Measurements from ENCODE around the gene TMPO. TPM values are rescaled to one million over a fixed set of nuclear protein-coding genes. Genes with fewer than 3 reads are reported as not detected.
"Not testable (repeated sequence)": the region's sequence is repeated elsewhere in the genome, so short reads cannot be mapped to it uniquely, and the experiment has no call there.

The TMPO gene
- total RNA-seq, 1 donor from 2014 or later: 171 TPM

GRCh38 chr12:98561846-98562245, 46.5 kb downstream of the TMPO start:
- no peak for TF ChIP-seq CTCF (conservative IDR thresholded peaks at IDR 0.05; ENCODE audit: low read depth, low read length)
- no peak overlapping the region for H3K4me3 ChIP-seq (ENCODE audit: low read depth, low read length)
- no peak for DNase-seq (ENCODE audit: low read depth)

- peak; percentile 46 for TF ChIP-seq CTCF (conservative IDR thresholded peaks at IDR 0.05; ENCODE audit: low read depth, low read length)
- no peak overlapping the region for H3K4me3 ChIP-seq (ENCODE audit: low read depth, low read length)
- no peak for DNase-seq (ENCODE audit: low read depth)
Measured at GRCh38 chr12:98572010-98572409, 56.6 kb downstream of the TMPO start.

- no peak overlapping the region for H3K4me3 ChIP-seq (ENCODE audit: low read depth, low read length)
- TF ChIP-seq CTCF (conservative IDR thresholded peaks at IDR 0.05; ENCODE audit: low read depth, low read length): no peak
- peak; percentile 59 for DNase-seq (ENCODE audit: low read depth)
Measured at GRCh38 chr12:98574110-98574509, 58.7 kb downstream of the TMPO start.

GRCh38 chr12:98575013-98575412, 59.6 kb downstream of the TMPO start:
- no peak for DNase-seq (ENCODE audit: low read depth)
- no peak for TF ChIP-seq CTCF (conservative IDR thresholded peaks at IDR 0.05; ENCODE audit: low read depth, low read length)
- H3K4me3 ChIP-seq (ENCODE audit: low read depth, low read length): no peak overlapping the region

- DNase-seq (ENCODE audit: low read depth); H3K4me3 ChIP-seq (ENCODE audit: low read depth, low read length): not testable (repeated sequence)
Measured at GRCh38 chr12:98576795-98577194, 61.4 kb downstream of the TMPO start.

- no peak for DNase-seq (ENCODE audit: low read depth)
- no peak overlapping the region for H3K4me3 ChIP-seq (ENCODE audit: low read depth, low read length)
- TF ChIP-seq CTCF (conservative IDR thresholded peaks at IDR 0.05; ENCODE audit: low read depth, low read length): no peak
Measured at GRCh38 chr12:98578392-98578791, 63.0 kb downstream of the TMPO start.

GRCh38 chr12:98578821-98579220, 63.4 kb downstream of the TMPO start:
- no peak for TF ChIP-seq CTCF (conservative IDR thresholded peaks at IDR 0.05; ENCODE audit: low read depth, low read length)
- H3K4me3 ChIP-seq (ENCODE audit: low read depth, low read length): no peak overlapping the region
- no peak for DNase-seq (ENCODE audit: low read depth)

GRCh38 chr12:98579347-98579746, 64.0 kb downstream of the TMPO start:
- TF ChIP-seq CTCF (conservative IDR thresholded peaks at IDR 0.05; ENCODE audit: low read depth, low read length): no peak
- no peak overlapping the region for H3K4me3 ChIP-seq (ENCODE audit: low read depth, low read length)
- no peak for DNase-seq (ENCODE audit: low read depth)
